IMR-90 (cell line): Measurements from ENCODE around the gene CWF19L2. TPM values are rescaled to one million over a fixed set of nuclear protein-coding genes. Genes with fewer than 3 reads are reported as not detected.

Source experiments
- ATAC-seq: fragments of 200-7000 bp; cut with Tn5 transposase; 2 replicates; pipeline ENCODE4 v1.9.1; 2020; ENCODE audit warnings: low read depth, mild to moderate bottlenecking, moderate library complexity
- BruUV-seq: library from RNA; stranded (reverse); fragments of 400-500 nt; replicated peaks from 2 replicates; lab custom pipeline; 2021; lab: Mats Ljungman, UMichigan
- CTCF ChIA-PET: fragments of 300-600 bp; formaldehyde crosslinking; extraction: SDS; loops from one replicate; lab custom pipeline; 2021; ENCODE audit warnings: antibody characterized with exemption; lab: Yijun Ruan, JAX
- POLR2A ChIA-PET: fragments of 300-600 bp; sonication (Branson Sonifier 250); formaldehyde crosslinking; loops from one replicate; lab custom pipeline; 2022; ENCODE audit warnings: antibody characterized with exemption; ENCODE audit not compliant: unreplicated experiment; lab: Charles Lee
- DNase-seq: peaks from one replicate; pipeline ENCODE4 v3.0.0; 2013
- H2AFZ ChIP-seq: replicated peaks from 2 replicates; pipeline ENCODE3; 2013; ENCODE audit warnings: low read length, mild to moderate bottlenecking; ENCODE audit not compliant: poor library complexity
- H2AK5ac ChIP-seq: 2 replicates; pipeline ENCODE4 v1.6.1; 2013; ENCODE audit warnings: low read depth, low read length, inconsistent platforms
- H2AK9ac ChIP-seq: replicated peaks from 2 replicates; pipeline ENCODE3; 2013; ENCODE audit warnings: mild to moderate bottlenecking, low read depth, low read length, moderate library complexity; ENCODE audit not compliant: poor library complexity
- H2BK120ac ChIP-seq: 2 replicates; pipeline ENCODE4 v1.6.1; 2013; ENCODE audit warnings: low read depth, low read length, inconsistent platforms
- H2BK15ac ChIP-seq: 3 replicates; pipeline ENCODE4 v1.6.1; 2013; ENCODE audit warnings: low read depth, low read length, inconsistent platforms
- H2BK20ac ChIP-seq: 2 replicates; pipeline ENCODE4 v1.6.1; 2013; ENCODE audit warnings: low read depth, mild to moderate bottlenecking, inconsistent platforms, low read length, moderate library complexity
- H2BK5ac ChIP-seq: 2 replicates; pipeline ENCODE4 v1.6.1; 2013; ENCODE audit warnings: mild to moderate bottlenecking, low read depth, low read length, inconsistent platforms; ENCODE audit not compliant: poor library complexity, severe bottlenecking
- H3K14ac ChIP-seq: replicated peaks from 2 replicates; pipeline ENCODE4 v1.6.1; 2013; ENCODE audit warnings: low read depth, low read length, inconsistent platforms
- H3K18ac ChIP-seq: 2 replicates; pipeline ENCODE4 v1.6.1; 2013; ENCODE audit warnings: low read depth, low read length, control low read depth
- H3K23ac ChIP-seq: 2 replicates; pipeline ENCODE4 v1.6.1; 2013; ENCODE audit warnings: low read depth, low read length, inconsistent platforms
- H3K27ac ChIP-seq: 2 replicates; pipeline ENCODE4 v1.5.1; 2013; ENCODE audit warnings: mild to moderate bottlenecking, control low read depth, low read length; ENCODE audit not compliant: insufficient read depth
- H3K27me3 ChIP-seq: 2 replicates; pipeline ENCODE4 v1.6.1; 2013; ENCODE audit warnings: low read length; ENCODE audit not compliant: control insufficient read depth, insufficient read depth
- H3K36me3 ChIP-seq: 2 replicates; pipeline ENCODE4 v1.6.1; 2013; ENCODE audit warnings: low read length, mixed read lengths; ENCODE audit not compliant: control insufficient read depth, insufficient read depth
- H3K4ac ChIP-seq: 2 replicates; pipeline ENCODE4 v1.6.1; 2013; ENCODE audit warnings: low read depth, low read length, inconsistent platforms
- H3K4me1 ChIP-seq: 2 replicates; pipeline ENCODE4 v1.6.1; 2013; ENCODE audit warnings: low read length, mixed read lengths; ENCODE audit not compliant: control insufficient read depth, insufficient read depth
- H3K4me2 ChIP-seq: 2 replicates; pipeline ENCODE4 v1.6.1; 2013; ENCODE audit warnings: low read depth, mild to moderate bottlenecking, control low read depth, low read length, moderate library complexity
- H3K4me3 ChIP-seq: 2 replicates; pipeline ENCODE4 v1.5.1; 2013; ENCODE audit warnings: low read depth, mild to moderate bottlenecking, control low read depth, low read length, moderate library complexity; ENCODE audit not compliant: insufficient read depth
- H3K56ac ChIP-seq: 2 replicates; pipeline ENCODE4 v1.6.1; 2013; ENCODE audit warnings: low read length, inconsistent platforms; ENCODE audit not compliant: insufficient read depth; ENCODE audit errors: extremely low read depth
- H3K79me1 ChIP-seq, 2 experiments: 2 replicates each; pipeline ENCODE4 v1.6.1; 2013; ENCODE audit warnings: low read length in 2 of 2, inconsistent platforms in 1 of 2, low read depth in 1 of 2
- H3K9ac ChIP-seq: 2 replicates; pipeline ENCODE4 v1.6.1; 2013; ENCODE audit warnings: low read depth, low read length, control low read depth
- H3K9me1 ChIP-seq: 2 replicates; pipeline ENCODE4 v1.6.1; 2013; ENCODE audit warnings: low read length, inconsistent platforms; ENCODE audit not compliant: insufficient read depth
- H3K9me3 ChIP-seq: 2 replicates; pipeline ENCODE4 v1.6.1; 2013; ENCODE audit warnings: low read length; ENCODE audit not compliant: control insufficient read depth, insufficient read depth
- H4K20me1 ChIP-seq: 2 replicates; pipeline ENCODE4 v1.6.1; 2013; ENCODE audit warnings: low read length, inconsistent platforms; ENCODE audit not compliant: insufficient read depth
- H4K5ac ChIP-seq: 2 replicates; pipeline ENCODE4 v1.6.1; 2013; ENCODE audit warnings: mild to moderate bottlenecking, low read depth, low read length, control low read depth
- H4K8ac ChIP-seq, 2 experiments: 2 replicates each; pipeline ENCODE4 v1.6.1; 2013; ENCODE audit warnings: low read depth in 2 of 2, low read length in 2 of 2, control low read depth in 1 of 2, inconsistent platforms in 1 of 2
- H4K91ac ChIP-seq: 2 replicates; pipeline ENCODE4 v1.6.1; 2013; ENCODE audit warnings: low read depth, low read length, inconsistent platforms; ENCODE audit not compliant: insufficient read depth
- BHLHE40 ChIP-seq: fragments of 150-350 bp; IDR thresholded peaks from 2 replicates; pipeline ENCODE4 v1.6.1; 2016; ENCODE audit warnings: mild to moderate bottlenecking, low read depth, low read length
- CEBPB ChIP-seq: IDR thresholded peaks from 2 replicates; pipeline ENCODE4 v1.6.1; 2012; ENCODE audit warnings: low read depth, low read length, improper control_type of control experiment
- CHD1 ChIP-seq: IDR thresholded peaks from 2 replicates; pipeline ENCODE4 v1.6.1; 2012; ENCODE audit warnings: low read depth, low read length, improper control_type of control experiment
- CTCF ChIP-seq: conservative IDR thresholded peaks from 2 replicates; pipeline ENCODE4 v1.5.1; 2012; ENCODE audit warnings: mild to moderate bottlenecking, low read depth, low read length, improper control_type of control experiment
- ELK1 ChIP-seq: fragments of 150-350 bp; IDR thresholded peaks from 2 replicates; pipeline ENCODE4 v1.6.1; 2016; ENCODE audit warnings: low read depth, mild to moderate bottlenecking, low read length, moderate library complexity, borderline replicate concordance
- FOS ChIP-seq: fragments of 150-350 bp; IDR thresholded peaks from 2 replicates; pipeline ENCODE4 v1.6.1; 2016; ENCODE audit warnings: low read depth, low read length
- MAFK ChIP-seq: IDR thresholded peaks from 2 replicates; pipeline ENCODE4 v1.6.1; 2012; ENCODE audit warnings: low read depth, low read length, improper control_type of control experiment
- MAZ ChIP-seq: IDR thresholded peaks from 2 replicates; pipeline ENCODE4 v1.6.1; 2012; ENCODE audit warnings: low read depth, mild to moderate bottlenecking, low read length, improper control_type of control experiment, moderate library complexity, borderline replicate concordance
- MXI1 ChIP-seq: IDR thresholded peaks from 2 replicates; pipeline ENCODE4 v1.6.1; 2012; ENCODE audit warnings: low read depth, mild to moderate bottlenecking, low read length, moderate library complexity, borderline replicate concordance
- NFE2L2 ChIP-seq: fragments of 150-350 bp; IDR thresholded peaks from 2 replicates; pipeline ENCODE4 v1.6.1; 2016; ENCODE audit warnings: low read depth, mild to moderate bottlenecking, low read length
- POLR2A ChIP-seq: IDR thresholded peaks from 2 replicates; pipeline ENCODE4 v1.6.1; 2012; ENCODE audit warnings: mild to moderate bottlenecking, low read depth, low read length
- RAD21 ChIP-seq: IDR thresholded peaks from 2 replicates; pipeline ENCODE4 v1.6.1; 2012; ENCODE audit warnings: low read length, improper control_type of control experiment
- RCOR1 ChIP-seq: IDR thresholded peaks from 2 replicates; pipeline ENCODE4 v1.6.1; 2012; ENCODE audit warnings: mild to moderate bottlenecking, low read length, improper control_type of control experiment; ENCODE audit not compliant: insufficient replicate concordance
- RFX5 ChIP-seq: IDR thresholded peaks from 2 replicates; pipeline ENCODE4 v1.8.0; 2012; ENCODE audit warnings: low read depth, mild to moderate bottlenecking, low read length, moderate library complexity
- SMC3 ChIP-seq: fragments of 150-350 bp; IDR thresholded peaks from 2 replicates; pipeline ENCODE4 v1.6.1; 2016; ENCODE audit warnings: low read depth, mild to moderate bottlenecking, antibody characterized with exemption, low read length, moderate library complexity
- USF2 ChIP-seq: fragments of 150-350 bp; IDR thresholded peaks from 2 replicates; pipeline ENCODE4 v1.6.1; 2017; ENCODE audit warnings: mild to moderate bottlenecking, antibody characterized with exemption, low read length, low read depth
- WGBS, 2 experiments: methylation state at CpG; one replicate each; pipeline versions ENCODE4 v1.1.5 to v1.1.7; 2013; ENCODE audit warnings: missing lambda C conversion rate in 2 of 2; ENCODE audit not compliant: insufficient read length in 1 of 2; ENCODE audit errors: extremely low coverage in 2 of 2; 5-methylcytosine and 5-hydroxymethylcytosine counted together
- dilution Hi-C: fragments of 300-500 bp; cut with HindIII; formaldehyde crosslinking; loops from one replicate; pipeline ENCODE4 v1.14.3; 2018; ENCODE audit warnings: low sequenced_read_pairs; ENCODE audit not compliant: unreplicated experiment
- in situ Hi-C: fragments of 300-500 bp; cut with MboI; formaldehyde crosslinking; loops from 3 replicates; pipeline ENCODE4 v1.14.3; 2019; ENCODE audit warnings: low sequenced_read_pairs, inconsistent platforms, mixed read lengths
- intact Hi-C: fragments of 100-400 bp; cut with micrococcal nuclease; formaldehyde crosslinking; loops from 2 replicates; pipeline ENCODE4 v1.10.0; 2022
- polyA plus RNA-seq, 3 experiments: library from polyadenylated mRNA; depleted of rRNA; stranded (reverse); fragments of >200 nt; gene quantifications; 2 replicates each; pipeline ENCODE4 v1.2.3, GENCODE V29; 2012; ENCODE audit warnings: low replicate concordance in 1 of 3
- total RNA-seq: library from RNA; depleted of rRNA; stranded (reverse); fragments of >200 nt; gene quantifications from 2 replicates; pipeline ENCODE4 v1.2.3, GENCODE V29; 2012

The CWF19L2 gene
- total and polyA plus RNA-seq, 2 of the 4 experiments (the other 2 are of a cell fraction): 1.7 to 3.8 TPM

GRCh38 chr11:107430525-107430924 lies 27.1 kb downstream of the CWF19L2 start:
- POLR2A ChIA-PET: no interaction called here
- Histone ChIP-seq H3K9ac (no peak overlapping the region), H3K14ac (no peak overlapping the region), H3K18ac (no peak overlapping the region), H4K5ac (no peak overlapping the region), H3K27me3 (no peaks in the 10 kb centered on the region), H4K8ac (no peak overlapping the region), H3K56ac (no peak overlapping the region), H3K4me1 (no peaks in the 10 kb centered on the region), H2BK5ac (no peak overlapping the region), H4K91ac (no peak overlapping the region), H3K9me1 (no peaks in the 10 kb centered on the region), H3K4me2 (no peak overlapping the region), H3K23ac (no peak overlapping the region), H2BK15ac (no peak overlapping the region), H3K4me3 (no peak overlapping the region), H2AK5ac (no peak overlapping the region), H2AK9ac (no peak overlapping the region), H3K36me3 (peaks cover 2% of the 10 kb centered on the region; the same call in 1 of the 2 replicates), H2BK120ac (no peak overlapping the region), H4K20me1 (no peaks in the 10 kb centered on the region), H2AFZ (no peak overlapping the region), H3K27ac (no peak overlapping the region), H2BK20ac (no peak overlapping the region), H3K79me1 (no peaks in the 10 kb centered on the region), H3K4ac (no peak overlapping the region), H3K9me3 (no peaks in the 10 kb centered on the region)
- ATAC-seq (no peak), DNase-seq (no peak)
- dilution Hi-C loops: no loop called here
- intact Hi-C loops: no loop called here
- in situ Hi-C loops: no loop called here
- no TSS peak for BruUV-seq
- TF ChIP-seq POLR2A (no peak), RFX5 (no peak), CEBPB (no peak), CTCF (no peak), RAD21 (no peak), MAZ (no peak), BHLHE40 (no peak), ELK1 (no peak), SMC3 (no peak), USF2 (no peak), RCOR1 (no peak), CHD1 (no peak), MAFK (no peak), FOS (no peak), MXI1 (no peak), NFE2L2 (no peak)
- CTCF ChIA-PET: no interaction called here
- WGBS, 2 experiments: no CpG with 5 or more reads among the region's 3 CpGs
